OCI-LY3 (cell line): ENCODE data around the gene CLCN1.

Experiments
- EZH2phosphoT487 ChIP-seq: fragments of 200-600 bp; shearing (Covaris generic); IDR thresholded peaks from 2 replicates; pipeline ENCODE4 v1.6.1; 2018; ENCODE audit warnings: antibody characterized with exemption, mixed run types, low read depth
- TF ChIP-seq, protein P1 (sequence below): fragments of 200-600, 300-600 bp; sonication (generic); IDR thresholded peaks from 2 replicates; pipeline ENCODE4 v1.5.1; 2014; ENCODE audit warnings: antibody characterized with exemption, low read length, low read depth

- TF ChIP-seq, protein P1, sequence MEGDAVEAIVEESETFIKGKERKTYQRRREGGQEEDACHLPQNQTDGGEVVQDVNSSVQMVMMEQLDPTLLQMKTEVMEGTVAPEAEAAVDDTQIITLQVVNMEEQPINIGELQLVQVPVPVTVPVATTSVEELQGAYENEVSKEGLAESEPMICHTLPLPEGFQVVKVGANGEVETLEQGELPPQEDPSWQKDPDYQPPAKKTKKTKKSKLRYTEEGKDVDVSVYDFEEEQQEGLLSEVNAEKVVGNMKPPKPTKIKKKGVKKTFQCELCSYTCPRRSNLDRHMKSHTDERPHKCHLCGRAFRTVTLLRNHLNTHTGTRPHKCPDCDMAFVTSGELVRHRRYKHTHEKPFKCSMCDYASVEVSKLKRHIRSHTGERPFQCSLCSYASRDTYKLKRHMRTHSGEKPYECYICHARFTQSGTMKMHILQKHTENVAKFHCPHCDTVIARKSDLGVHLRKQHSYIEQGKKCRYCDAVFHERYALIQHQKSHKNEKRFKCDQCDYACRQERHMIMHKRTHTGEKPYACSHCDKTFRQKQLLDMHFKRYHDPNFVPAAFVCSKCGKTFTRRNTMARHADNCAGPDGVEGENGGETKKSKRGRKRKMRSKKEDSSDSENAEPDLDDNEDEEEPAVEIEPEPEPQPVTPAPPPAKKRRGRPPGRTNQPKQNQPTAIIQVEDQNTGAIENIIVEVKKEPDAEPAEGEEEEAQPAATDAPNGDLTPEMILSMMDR = 0 out of 2 replicates have a peak, but pooled peaks have one; percentile 25
- TF ChIP-seq EZH2phosphoT487 = no peak
Observed at GRCh38 chr7:143329471-143330170, 13.7 kb downstream of the CLCN1 start.
